Hindlimb muscle (tissue), 1 donor: ENCODE data around the gene OLAH. TPM values are rescaled to one million over a fixed set of nuclear protein-coding genes. Genes with fewer than 3 reads are reported as not detected.
A peak's percentile ranks its signal among the peaks of the same experiment; 100 is the strongest.
"Not testable (repeated sequence)": the region's sequence is repeated elsewhere in the genome, so short reads cannot be mapped to it uniquely, and the experiment has no call there.

ENCODE experiments used
- DNase-seq: peaks from one replicate; pipeline ENCODE4 v3.0.0-alpha.2; 2013
- polyA plus RNA-seq: library from polyadenylated mRNA; unstranded; fragments of 120-200 nt; gene quantifications from one replicate; pipeline ENCODE4 v1.2.1, GENCODE V29; 2013; ENCODE audit not compliant: insufficient read length

Gene OLAH
- polyA plus RNA-seq: not detected

- no peak for DNase-seq
Measured at GRCh38 chr10:15043674-15044073, at the start of gene OLAH. Gene OLAH (plus strand): TSS chr10:15043943. CDS start chr10:15047289, 3,346 bp downstream.

GRCh38 chr10:14995964-14996565, 47.7 kb upstream of the OLAH start:
- DNase-seq: peak; percentile 28

GRCh38 chr10:15013530-15013929, 30.2 kb upstream of the OLAH start:
- not testable (repeated sequence) for DNase-seq

- no peak for DNase-seq
Measured at GRCh38 chr10:15015451-15015850, 28.3 kb upstream of the OLAH start.

- DNase-seq: not testable (repeated sequence)
Measured at GRCh38 chr10:15020966-15021365, 22.8 kb upstream of the OLAH start.

GRCh38 chr10:15023079-15023478, 20.7 kb upstream of the OLAH start:
- not testable (repeated sequence) for DNase-seq

GRCh38 chr10:15024017-15025004, 19.4 kb upstream of the OLAH start:
- not testable (repeated sequence) for DNase-seq

- not testable (repeated sequence) for DNase-seq
Measured at GRCh38 chr10:15025040-15025439, 18.7 kb upstream of the OLAH start.

GRCh38 chr10:15027741-15028140, 16.0 kb upstream of the OLAH start:
- DNase-seq: no peak

- peak; percentile 29 for DNase-seq
Measured at GRCh38 chr10:15035385-15036301, 8.1 kb upstream of the OLAH start.

GRCh38 chr10:15037691-15038090, 6.1 kb upstream of the OLAH start:
- no peak for DNase-seq

- DNase-seq: no peak
Measured at GRCh38 chr10:15038416-15038815, 5.3 kb upstream of the OLAH start.

GRCh38 chr10:15045380-15045779, 1.6 kb downstream of the OLAH start:
- DNase-seq: no peak

- no peak for DNase-seq
Measured at GRCh38 chr10:15046626-15047025, 2.9 kb downstream of the OLAH start.

GRCh38 chr10:15049533-15049932, 5.8 kb downstream of the OLAH start:
- DNase-seq: no peak

- DNase-seq: no peak
Measured at GRCh38 chr10:15052121-15052520, 8.4 kb downstream of the OLAH start.

GRCh38 chr10:15053061-15053460, 9.3 kb downstream of the OLAH start:
- no peak for DNase-seq

- no peak for DNase-seq
Measured at GRCh38 chr10:15058689-15059088, 14.9 kb downstream of the OLAH start.

- no peak for DNase-seq
Measured at GRCh38 chr10:15059914-15060313, 16.2 kb downstream of the OLAH start.

- DNase-seq: no peak
Measured at GRCh38 chr10:15060638-15061037, 16.9 kb downstream of the OLAH start.

GRCh38 chr10:15067154-15067553, 23.4 kb downstream of the OLAH start:
- DNase-seq: no peak

GRCh38 chr10:15068802-15069201, 25.1 kb downstream of the OLAH start:
- DNase-seq: no peak

GRCh38 chr10:15069230-15069629, 25.5 kb downstream of the OLAH start:
- DNase-seq: no peak
